GM04503 (cell line): Measurements from ENCODE around the gene COBL.
"Not testable (repeated sequence)": the region's sequence is repeated elsewhere in the genome, so short reads cannot be mapped to it uniquely, and the experiment has no call there.

Experiments
- DNase-seq: peaks from one replicate; pipeline ENCODE4 v3.0.0-alpha.2; 2012; ENCODE audit warnings: low read depth

Gene COBL

GRCh38 chr7:51233374-51233773 lies 83.2 kb downstream of the COBL start:
- DNase-seq = no peak

GRCh38 chr7:51230723-51231122 lies 85.9 kb downstream of the COBL start:
- no peak for DNase-seq

- no peak for DNase-seq
Observed at GRCh38 chr7:51230324-51230625, 86.3 kb downstream of the COBL start.

DNA sequence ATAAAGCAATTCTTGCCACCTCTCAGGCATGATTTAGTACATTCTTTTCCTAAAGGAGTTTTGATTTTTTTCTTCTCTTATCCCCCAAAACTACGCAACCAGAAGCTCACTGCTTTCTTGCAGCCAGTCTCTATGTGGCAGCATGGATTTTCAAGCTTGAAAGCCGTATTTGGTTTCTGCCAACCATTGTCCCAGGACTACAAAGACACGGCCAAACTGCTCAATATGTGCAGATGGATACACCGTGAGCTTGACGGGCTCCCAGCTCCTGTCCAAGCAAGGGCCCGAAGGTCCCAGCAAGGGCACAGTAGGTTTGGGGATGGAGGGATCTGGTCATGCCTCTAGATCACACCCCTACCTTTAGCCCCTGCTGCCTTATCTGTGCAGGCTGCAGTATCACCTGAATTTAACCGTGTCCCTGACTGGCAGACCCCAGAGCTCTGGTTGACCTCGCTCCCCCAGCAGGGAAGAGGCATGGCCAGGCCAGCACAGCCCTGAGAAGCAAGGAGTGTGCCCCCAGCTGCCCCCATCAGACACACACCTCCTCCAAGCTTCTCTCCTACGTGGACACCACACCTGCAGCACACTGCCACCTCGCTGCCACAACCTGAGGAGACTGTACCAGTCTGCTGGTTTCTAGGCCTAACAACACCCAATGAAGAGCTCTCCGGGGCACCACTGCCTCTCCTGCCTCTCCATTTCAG lies 86.8 kb downstream of the COBL start:
- DNase-seq = no peak

GRCh38 chr7:51229106-51229537 lies 87.5 kb downstream of the COBL start:
- no peak for DNase-seq

- DNase-seq = no peak
Observed at GRCh38 chr7:51228386-51228958, 88.1 kb downstream of the COBL start.

- no peak for DNase-seq
Observed at GRCh38 chr7:51227861-51228260, 88.7 kb downstream of the COBL start.

DNA sequence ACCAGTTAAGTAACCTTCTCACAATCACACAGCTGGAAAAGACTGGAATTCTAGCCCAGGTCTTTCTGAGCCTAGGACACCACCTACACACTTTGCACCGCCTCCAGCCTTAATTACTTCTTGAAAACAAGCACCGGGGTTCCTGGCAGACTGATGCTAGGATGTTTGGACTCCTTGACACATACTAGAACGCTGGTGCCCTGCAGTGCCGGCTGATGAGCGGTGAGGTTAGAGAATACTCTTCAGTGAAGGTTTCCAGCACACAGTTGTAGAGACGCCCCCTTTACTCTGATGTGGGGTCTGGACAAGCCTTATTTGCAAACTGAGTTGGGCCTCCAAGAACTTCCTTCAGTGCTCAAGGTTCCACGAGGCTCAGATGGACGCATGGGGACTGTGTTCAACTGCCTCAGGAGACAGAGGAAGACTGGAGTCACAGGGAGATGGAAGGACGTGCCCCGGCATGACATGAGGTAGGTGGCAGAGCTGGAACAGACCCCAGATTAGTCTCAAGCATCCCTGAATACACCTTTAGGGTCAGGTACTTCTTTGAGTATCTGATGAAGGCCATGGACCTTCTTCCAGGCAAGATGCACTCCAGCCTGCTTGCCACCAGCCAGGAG lies 89.6 kb downstream of the COBL start:
- no peak for DNase-seq

GRCh38 chr7:51226063-51226755 lies 90.4 kb downstream of the COBL start:
- DNase-seq = no peak

DNA sequence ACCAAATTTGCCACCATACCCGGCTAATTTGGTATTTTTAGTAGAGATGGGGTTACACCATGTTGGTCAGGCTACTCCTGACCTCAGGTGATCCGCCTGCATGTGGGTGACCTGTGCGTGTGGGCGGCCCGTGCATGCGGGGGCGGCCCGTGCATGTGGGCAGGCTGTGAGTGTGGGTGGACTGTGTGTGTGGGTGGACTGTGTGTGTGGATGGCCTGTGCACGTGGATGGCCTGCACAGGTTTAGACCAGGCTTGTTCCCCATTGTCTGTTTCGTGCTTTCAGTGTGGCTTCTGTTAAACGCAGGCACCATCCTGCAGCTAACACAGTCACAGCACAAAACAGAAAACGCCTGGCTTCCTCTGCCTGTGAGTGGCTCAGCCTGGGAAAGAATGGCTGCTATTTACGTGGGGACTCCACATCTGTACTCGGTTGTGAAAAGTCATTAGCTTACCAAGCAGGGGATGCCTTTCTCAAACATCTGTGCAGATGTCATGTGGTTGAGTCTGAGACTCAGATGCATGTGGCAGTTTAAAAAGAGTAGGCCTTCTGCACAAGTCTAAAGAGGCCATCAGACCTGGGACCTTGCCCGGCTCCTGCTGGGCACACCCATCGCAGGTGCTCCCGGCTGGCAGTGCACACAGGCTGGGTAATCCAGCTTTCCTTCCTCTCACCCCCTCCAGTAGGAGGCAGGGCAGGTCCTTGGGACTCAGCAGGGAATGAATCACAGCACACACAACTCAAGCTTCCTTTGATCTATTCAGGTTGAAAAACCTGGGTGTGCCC lies 91.6 kb downstream of the COBL start:
- no peak for DNase-seq

DNA sequence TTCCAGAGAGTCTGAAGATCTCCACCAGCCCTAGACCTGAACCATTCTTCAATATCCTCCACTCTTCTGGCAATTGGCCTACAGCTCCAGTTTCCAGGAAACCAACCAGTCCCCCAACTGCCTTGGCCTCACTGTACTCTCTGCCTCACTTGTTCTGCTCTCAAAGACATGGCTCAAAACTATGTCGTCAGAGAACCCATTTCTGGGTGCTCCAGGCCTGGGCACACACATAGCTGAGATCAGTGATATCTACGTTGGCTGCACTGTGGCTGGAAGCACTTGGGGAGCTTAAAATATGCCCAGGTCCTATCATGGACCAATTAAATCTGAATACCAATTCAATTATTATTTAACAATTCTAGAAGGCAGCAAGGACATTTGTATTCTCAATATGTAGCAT lies 93.1 kb downstream of the COBL start:
- DNase-seq = no peak

GRCh38 chr7:51222916-51223315 lies 93.7 kb downstream of the COBL start:
- no peak for DNase-seq

- no peak for DNase-seq
Observed at GRCh38 chr7:51220226-51220625, 96.4 kb downstream of the COBL start.

GRCh38 chr7:51219261-51219988 lies 97.2 kb downstream of the COBL start:
- no peak for DNase-seq

DNA sequence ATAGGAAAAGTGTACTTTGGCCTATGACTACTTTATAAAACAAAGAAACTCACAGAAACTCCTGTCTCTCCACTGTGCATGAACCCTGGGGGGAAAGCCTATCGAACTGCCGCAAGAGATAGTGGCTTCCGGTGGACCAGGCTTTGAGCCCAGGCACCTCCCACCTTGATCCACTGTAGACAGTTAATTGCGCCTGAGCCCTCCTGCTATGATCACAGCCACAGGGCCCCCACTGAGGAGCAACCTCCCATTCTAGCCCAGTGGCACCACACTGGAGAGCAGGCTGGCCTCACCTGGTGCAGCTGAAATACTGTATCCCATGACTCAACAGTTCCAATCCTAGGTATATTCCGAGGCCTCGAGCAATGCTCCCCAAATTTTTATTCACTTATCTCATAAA lies 98.8 kb downstream of the COBL start:
- no peak for DNase-seq

DNA sequence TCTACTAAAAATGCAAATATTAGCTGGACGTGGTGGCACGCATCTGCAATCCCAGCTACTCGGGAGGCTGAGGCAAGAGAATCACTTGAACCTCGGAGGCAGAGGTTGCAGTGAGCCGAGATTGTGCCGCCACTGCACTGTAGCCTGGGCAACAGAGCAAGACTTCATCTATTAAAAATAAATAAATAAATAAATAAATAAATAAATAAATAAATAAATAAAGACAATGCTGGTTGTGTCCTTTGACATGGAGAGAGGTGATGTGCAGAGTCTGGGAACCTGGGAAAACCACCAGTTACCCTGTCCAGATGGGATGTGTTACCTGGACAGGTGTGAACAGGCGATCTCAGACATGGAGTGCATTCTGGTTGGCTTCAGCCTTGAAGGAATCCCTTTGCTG lies 102.5 kb downstream of the COBL start:
- no peak for DNase-seq

DNA sequence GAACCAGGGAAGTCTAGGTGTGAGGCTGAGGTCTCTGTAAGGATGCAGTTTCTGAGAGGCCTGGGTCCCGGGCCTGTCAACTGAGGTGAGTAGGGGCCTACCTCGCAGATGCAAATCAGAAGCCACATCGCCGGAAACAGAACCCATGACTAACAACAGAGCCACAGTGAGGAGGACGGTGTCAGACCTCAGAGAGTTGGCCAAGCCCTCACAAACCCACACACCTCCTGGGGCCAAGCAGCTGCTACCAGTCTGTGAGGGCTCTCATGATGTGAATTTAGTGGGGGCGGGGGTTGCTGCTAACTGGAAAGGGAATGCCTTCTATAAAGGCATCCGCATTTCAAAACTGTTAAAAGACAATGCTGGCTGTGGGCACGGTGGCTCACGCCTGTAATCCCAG lies 103.0 kb downstream of the COBL start:
- no peak for DNase-seq

GRCh38 chr7:51210766-51211165 lies 105.8 kb downstream of the COBL start:
- DNase-seq = no peak

GRCh38 chr7:51209426-51209825 lies 107.2 kb downstream of the COBL start:
- DNase-seq = no peak

DNA sequence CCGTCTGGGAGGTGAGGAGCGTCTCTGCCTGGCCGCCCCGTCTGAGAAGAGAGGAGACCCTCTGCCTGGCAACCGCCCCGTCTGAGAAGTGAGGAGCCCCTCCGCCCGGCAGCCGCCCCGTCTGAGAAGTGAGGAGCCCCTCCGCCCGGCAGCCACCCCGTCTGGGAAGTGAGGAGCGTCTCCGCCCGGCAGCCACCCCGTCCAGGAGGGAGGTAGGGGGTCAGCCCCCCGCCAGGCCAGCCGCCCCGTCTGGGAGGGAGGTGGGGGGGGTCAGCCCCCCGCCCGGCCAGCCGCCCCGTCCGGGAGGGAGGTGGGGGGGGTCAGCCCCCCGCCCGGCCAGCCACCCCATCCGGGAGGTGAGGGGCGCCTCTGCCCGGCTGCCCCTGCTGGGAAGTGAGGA lies 108.5 kb downstream of the COBL start:
- DNase-seq = not testable (repeated sequence)

- no peak for DNase-seq
Observed at GRCh38 chr7:51198654-51199053, 118.0 kb downstream of the COBL start.

- DNase-seq = no peak
Observed at GRCh38 chr7:51190969-51191368, 125.6 kb downstream of the COBL start.
